ENCODE results near the gene NR5A2.
A peak's percentile ranks its signal among the peaks of the same experiment; 100 is the strongest.

NR5A2 gene

GRCh38 chr1:200128944-200129879, 101.7 kb downstream of the NR5A2 start:
- no peak for DNase-seq (ENCODE audit: low read depth)

DNA sequence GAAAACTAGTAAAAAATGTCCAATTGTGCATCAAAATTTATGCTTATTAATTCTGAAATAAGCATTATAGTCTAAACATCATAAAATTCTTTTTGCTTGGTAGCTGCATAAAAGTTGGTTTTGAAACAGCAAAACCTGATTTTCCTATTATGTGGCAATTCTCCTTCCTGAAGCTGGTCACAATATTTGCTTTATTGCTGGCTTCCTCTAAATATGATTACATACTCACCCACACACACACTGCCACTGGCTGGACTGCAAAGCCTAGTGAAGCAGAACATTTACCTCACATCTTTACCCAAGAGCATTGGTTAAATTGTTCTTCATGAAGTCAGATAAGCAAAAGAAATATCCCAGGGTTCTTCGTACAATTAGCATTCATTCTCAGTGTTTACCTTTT, 103.0 kb downstream of the NR5A2 start:
- peak; percentile 30 for DNase-seq (ENCODE audit: low read depth)

DNA sequence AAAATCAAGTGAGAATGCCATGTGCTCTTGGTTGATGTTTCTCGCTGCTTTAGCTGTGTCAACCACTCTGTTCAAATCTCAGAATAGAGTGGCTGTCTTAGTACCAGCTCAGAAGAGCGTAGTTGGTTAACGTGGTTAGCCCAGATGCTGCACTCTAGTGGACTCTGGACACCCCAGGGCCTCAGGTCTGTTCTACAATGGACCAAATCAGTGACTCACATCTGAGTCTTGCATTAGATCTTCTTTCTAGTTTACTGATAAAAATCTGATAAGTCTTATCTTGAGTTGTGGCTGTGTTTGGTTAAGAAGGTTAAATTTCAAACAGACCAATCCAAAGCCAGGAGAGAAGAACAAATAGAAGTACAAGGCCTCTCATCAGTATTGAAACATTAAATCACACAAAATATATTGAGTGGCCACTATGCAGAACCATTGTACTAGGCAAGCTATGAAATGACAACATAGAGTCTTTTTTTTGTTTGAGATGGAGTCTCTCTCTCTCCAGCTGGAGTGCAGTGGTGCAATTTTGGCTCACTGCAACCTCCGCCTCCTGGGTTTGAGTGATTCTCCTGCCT, 104.1 kb downstream of the NR5A2 start:
- no peak for DNase-seq (ENCODE audit: low read depth)

- no peak for DNase-seq (ENCODE audit: low read depth)
These were observed 105.6 kb downstream of the NR5A2 start for GRCh38 chr1:200133123-200133522.

GRCh38 chr1:200134116-200134515, 106.6 kb downstream of the NR5A2 start:
- no peak for DNase-seq (ENCODE audit: low read depth)

- DNase-seq (ENCODE audit: low read depth): no peak
These were observed 108.9 kb downstream of the NR5A2 start for GRCh38 chr1:200136384-200136783.

DNA sequence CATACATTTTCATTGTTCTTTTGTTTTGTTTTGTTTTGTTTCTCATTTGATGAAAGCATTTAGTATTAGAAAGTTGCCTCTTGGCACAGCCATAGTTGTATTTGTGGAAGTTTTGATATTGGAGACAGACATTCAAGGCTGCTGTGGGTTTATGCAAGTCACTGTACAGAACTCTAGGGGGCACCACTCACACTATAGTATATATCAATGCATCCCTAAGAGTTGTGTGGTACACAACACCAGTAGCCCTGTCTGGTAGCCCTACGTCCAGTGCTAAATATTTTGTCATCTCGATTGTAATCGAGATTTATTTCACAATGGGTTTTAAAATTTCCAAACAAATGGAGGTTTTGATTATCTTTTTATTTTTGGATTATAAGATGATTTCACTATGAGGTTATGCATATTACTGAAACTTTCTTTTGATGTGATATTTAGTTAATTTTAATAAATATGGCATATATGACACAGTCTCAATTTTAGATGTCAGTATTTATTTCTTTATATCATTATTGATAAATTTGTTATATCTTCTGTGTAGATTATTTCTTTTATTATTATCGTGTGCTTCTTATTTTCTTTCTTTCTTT, 112.2 kb downstream of the NR5A2 start:
- DNase-seq (ENCODE audit: low read depth): peak; percentile 65

GRCh38 chr1:200143347-200143746, 115.8 kb downstream of the NR5A2 start:
- peak; percentile 6 for DNase-seq (ENCODE audit: low read depth)

- DNase-seq (ENCODE audit: low read depth): no peak
These were observed 118.6 kb downstream of the NR5A2 start for GRCh38 chr1:200146100-200146499.

GRCh38 chr1:200147094-200147493, 119.6 kb downstream of the NR5A2 start:
- no peak for DNase-seq (ENCODE audit: low read depth)

GRCh38 chr1:200147742-200148141, 120.2 kb downstream of the NR5A2 start:
- DNase-seq (ENCODE audit: low read depth): no peak

- DNase-seq (ENCODE audit: low read depth): no peak
These were observed 122.5 kb downstream of the NR5A2 start for GRCh38 chr1:200150006-200150405.

GRCh38 chr1:200150721-200151120, 123.2 kb downstream of the NR5A2 start:
- peak; percentile 62 for DNase-seq (ENCODE audit: low read depth)

- DNase-seq (ENCODE audit: low read depth): no peak
These were observed 124.8 kb downstream of the NR5A2 start for GRCh38 chr1:200152336-200152735.

GRCh38 chr1:200153277-200154055, 126.0 kb downstream of the NR5A2 start:
- no peak for DNase-seq (ENCODE audit: low read depth)

GRCh38 chr1:200154069-200154767, 126.7 kb downstream of the NR5A2 start:
- DNase-seq (ENCODE audit: low read depth): no peak

DNA sequence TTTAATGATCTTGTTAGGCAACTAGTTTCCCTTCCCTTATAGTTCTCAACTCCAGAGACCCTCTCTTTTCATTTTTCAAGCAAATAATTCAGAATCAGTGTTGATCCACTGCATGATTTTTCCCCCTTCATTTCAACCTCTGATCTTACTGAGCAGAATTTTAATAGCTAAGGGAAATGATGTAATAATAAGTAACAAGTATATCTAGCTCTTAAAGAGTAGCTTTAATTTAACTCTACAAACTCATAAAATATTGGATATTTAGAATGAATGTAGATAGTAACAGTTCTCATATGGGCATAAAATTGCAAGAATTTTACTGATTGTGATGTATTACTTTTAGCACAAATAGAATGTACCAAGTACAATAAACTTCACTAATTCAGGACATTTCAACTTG, 130.2 kb downstream of the NR5A2 start:
- DNase-seq (ENCODE audit: low read depth): no peak

- DNase-seq (ENCODE audit: low read depth): no peak
These were observed 134.3 kb downstream of the NR5A2 start for GRCh38 chr1:200161801-200162200.

- DNase-seq (ENCODE audit: low read depth): no peak
These were observed 134.7 kb downstream of the NR5A2 start for GRCh38 chr1:200162258-200162657.

GRCh38 chr1:200162877-200163276, 135.4 kb downstream of the NR5A2 start:
- DNase-seq (ENCODE audit: low read depth): no peak

DNA sequence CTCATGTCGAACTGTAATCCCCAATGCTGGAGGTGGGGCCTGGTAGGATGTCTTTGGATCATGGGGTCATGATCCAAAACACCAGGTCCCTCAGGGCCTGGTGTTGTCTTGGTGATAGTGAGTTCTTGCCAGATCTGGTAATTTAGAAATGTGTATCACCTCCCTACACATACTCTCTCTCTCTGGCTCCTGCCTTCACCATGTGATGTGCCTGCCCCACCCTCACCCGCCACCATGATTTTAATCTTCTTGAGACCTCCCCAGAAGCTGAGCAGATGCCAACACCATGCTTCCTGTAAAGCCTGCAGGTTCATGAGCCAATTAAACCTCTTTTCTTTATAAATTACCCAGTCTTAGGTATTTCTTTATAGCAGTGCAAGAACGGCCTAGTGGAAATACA, 136.4 kb downstream of the NR5A2 start:
- no peak for DNase-seq (ENCODE audit: low read depth)
